Stimulated activated effector memory CD8-positive, alpha-beta T cell treated with anti-CD3 and anti-CD28 coated beads, Interleukin-12 subunit alpha, Interleukin-12 subunit beta, amount 100 ng/mL, for 72 hours (primary cell): ENCODE measurements around the gene DCST2.

Source experiments
- ATAC-seq: fragments of 150-1000 bp; cut with Tn5 transposase; 2 replicates; pipeline ENCODE4 v1.10.0; 2021
- DNase-seq, 2 donors: peaks; one replicate each; pipeline ENCODE4 v3.0.0; 2021 to 2022; ENCODE audit warnings: low spot score in 2 of 2
- H3K27ac Mint-ChIP-seq: one replicate; pipeline ENCODE4 v1.8.0; 2022; ENCODE audit warnings: mild to moderate bottlenecking, mixed read lengths
- H3K36me3 Mint-ChIP-seq: one replicate; pipeline ENCODE4 v1.8.0; 2022; ENCODE audit warnings: mild to moderate bottlenecking, mixed read lengths
- H3K4me1 Mint-ChIP-seq: one replicate; pipeline ENCODE4 v1.8.0; 2022; ENCODE audit warnings: mixed read lengths
- H3K4me3 Mint-ChIP-seq: one replicate; pipeline ENCODE4 v1.8.0; 2022; ENCODE audit warnings: mild to moderate bottlenecking, mixed read lengths
- H3K9me3 Mint-ChIP-seq: one replicate; pipeline ENCODE4 v1.8.0; 2022; ENCODE audit warnings: mixed read lengths

Gene DCST2

DNA sequence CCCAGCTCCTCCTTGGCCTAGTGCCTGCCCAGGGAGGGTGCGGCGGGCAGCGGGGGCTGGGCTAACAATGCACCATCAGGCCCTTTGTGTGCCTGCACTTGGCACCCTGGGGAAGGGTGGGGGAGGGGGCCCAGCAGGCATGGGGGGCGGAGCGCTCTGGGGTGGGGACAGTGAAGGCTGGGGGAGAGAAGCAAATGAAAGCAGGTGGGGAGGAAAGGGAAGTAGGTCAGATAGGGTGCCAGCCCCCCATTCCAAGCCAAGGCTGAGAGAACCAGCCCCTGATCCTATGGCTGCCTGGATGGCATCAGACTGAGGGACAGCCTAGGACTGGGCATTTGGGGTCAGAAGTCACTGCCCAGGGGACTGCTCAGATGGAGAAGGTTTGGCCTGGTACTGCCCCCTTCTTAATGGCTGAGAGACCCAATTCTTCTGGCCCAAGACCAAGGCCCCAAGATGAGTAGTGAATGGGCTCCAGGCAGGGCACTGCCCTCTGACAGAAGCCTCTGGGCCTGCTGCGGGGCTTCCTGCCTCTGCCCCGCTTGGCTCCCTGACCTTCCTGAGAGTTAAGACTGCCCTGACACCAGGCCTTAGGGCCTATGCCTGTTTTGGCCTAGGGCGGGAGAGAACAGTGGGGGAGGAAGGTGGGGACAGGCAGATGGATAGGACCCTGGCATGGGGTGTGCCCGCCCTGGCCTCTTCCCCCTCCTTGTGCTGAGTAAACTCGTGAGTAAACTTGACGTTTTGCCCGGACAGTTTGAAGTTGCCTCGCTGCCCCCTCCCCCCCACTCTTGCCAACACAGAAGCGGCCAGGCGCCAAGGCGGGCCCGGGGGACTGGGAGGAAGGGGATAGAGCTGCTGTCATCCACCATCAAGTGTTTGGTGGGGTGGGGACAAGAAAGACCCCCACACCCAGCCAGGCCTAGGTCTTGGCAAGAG lies 28.2 kb downstream of the DCST2 start:
- ATAC-seq (no peak), DNase-seq (no peak)
- H3K36me3 Mint-ChIP-seq = peaks cover 8% of the 10 kb centered on the region
- peak overlapping the region; percentile 93 for H3K4me3 Mint-ChIP-seq
- peaks cover 61% of the 10 kb centered on the region for H3K4me1 Mint-ChIP-seq
- H3K9me3 Mint-ChIP-seq = no peaks in the 10 kb centered on the region
- H3K27ac Mint-ChIP-seq = peak overlapping the region; percentile 91

DNA sequence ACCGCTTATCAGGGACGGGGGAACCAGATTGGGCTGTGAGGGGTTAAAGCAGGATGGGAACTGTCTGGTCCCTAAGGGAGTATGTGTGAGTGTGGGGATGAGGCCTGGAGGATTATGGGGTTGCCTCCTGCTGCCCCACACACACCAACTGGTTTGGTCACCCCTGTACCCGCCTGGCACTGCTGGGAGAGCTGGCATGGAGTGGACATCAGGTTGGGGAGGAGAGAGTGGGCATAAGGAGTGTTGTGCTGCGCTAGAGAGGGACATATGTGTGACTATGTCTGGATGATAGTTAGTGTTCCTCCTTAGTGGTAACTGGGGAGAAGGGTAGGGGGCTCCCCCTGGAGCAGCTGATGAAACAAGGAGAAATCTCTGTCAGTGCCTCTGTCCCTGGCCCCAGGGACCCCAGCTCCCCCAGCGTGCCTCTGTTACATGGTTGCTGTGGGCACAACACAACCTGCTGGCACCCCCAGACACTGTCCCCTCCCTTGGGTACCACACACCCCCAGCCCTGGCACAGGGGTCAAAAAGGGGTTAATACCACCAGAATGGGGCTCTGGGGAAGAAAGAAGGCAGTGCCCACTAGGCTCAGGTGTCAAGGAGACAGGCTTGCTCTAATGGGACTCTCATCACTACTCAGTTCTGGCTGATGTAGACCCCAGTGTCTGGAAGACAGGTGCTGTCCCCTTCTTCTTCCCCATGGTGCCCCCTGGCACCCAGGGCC lies 29.1 kb downstream of the DCST2 start:
- DNase-seq = no peak
- H3K36me3 Mint-ChIP-seq = peaks cover 17% of the 10 kb centered on the region
- H3K9me3 Mint-ChIP-seq = no peaks in the 10 kb centered on the region
- H3K4me3 Mint-ChIP-seq = peak overlapping the region; percentile 93
- no peak for ATAC-seq
- peaks cover 61% of the 10 kb centered on the region for H3K4me1 Mint-ChIP-seq
- H3K27ac Mint-ChIP-seq = peak overlapping the region; percentile 91

DNA sequence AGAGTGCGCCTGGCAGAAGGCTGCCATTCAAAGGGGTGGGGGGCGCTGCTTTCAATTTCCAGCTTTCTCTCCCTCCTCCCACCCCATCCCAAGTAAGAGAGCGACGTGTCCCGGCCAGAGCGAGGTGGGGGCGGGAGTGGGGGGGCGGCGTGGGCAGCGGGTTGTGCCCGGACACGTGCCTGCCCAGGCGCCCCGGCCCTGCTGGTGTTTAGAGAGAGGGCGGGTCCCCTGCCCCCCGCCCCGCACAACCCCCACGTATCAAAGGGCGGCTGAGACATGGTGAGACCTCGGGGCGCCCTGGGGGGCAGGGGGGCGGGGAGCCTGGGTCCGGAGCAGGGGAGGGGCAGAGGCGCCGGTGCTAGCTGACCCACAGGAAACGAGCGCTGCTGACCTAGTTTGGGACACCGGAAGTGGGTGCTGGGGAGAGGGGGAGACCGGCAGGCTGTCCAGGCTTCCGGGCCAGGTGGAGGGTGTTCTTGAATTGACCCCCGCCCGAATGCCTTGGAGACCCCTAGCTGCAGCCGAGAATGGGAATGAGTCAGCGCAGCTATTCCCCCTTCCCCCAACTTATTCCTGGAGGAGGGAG lies 29.7 kb downstream of the DCST2 start:
- peaks cover 21% of the 10 kb centered on the region for H3K36me3 Mint-ChIP-seq
- H3K4me3 Mint-ChIP-seq = peak overlapping the region; percentile 93
- DNase-seq = no peak
- H3K4me1 Mint-ChIP-seq = peaks cover 59% of the 10 kb centered on the region
- no peak for ATAC-seq
- no peaks in the 10 kb centered on the region for H3K9me3 Mint-ChIP-seq
- peak overlapping the region; percentile 91 for H3K27ac Mint-ChIP-seq

DNA sequence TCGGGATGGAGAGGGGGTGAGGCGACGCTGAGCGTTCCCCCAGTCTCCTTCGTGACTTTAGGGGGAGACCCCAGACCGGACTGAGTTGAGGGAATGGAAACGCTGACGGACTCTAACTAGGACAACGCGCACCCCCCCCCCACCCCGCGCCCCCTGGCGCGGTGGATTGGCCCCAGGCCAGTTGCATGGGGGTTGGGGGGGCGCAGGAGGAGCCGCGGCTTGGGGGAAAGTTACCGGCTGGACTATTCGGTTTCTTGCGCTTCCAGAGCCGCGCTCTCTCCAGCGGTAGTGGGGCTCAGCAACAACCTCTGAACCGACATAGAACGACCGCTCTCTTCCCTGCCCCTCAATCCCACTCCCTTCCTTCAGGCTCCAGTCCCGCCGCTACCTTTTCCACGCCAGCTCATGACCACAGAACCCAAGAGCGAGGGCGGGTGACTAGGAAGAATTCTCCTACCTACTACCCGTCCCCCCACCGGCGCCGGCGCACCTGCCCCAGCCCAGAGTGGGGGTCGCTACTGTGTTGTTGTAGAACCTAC lies 30.3 kb downstream of the DCST2 start:
- DNase-seq = no peak
- peaks cover 22% of the 10 kb centered on the region for H3K36me3 Mint-ChIP-seq
- H3K27ac Mint-ChIP-seq = peak overlapping the region; percentile 91
- peaks cover 58% of the 10 kb centered on the region for H3K4me1 Mint-ChIP-seq
- H3K9me3 Mint-ChIP-seq = no peaks in the 10 kb centered on the region
- ATAC-seq = no peak
- peak overlapping the region; percentile 93 for H3K4me3 Mint-ChIP-seq

DNA sequence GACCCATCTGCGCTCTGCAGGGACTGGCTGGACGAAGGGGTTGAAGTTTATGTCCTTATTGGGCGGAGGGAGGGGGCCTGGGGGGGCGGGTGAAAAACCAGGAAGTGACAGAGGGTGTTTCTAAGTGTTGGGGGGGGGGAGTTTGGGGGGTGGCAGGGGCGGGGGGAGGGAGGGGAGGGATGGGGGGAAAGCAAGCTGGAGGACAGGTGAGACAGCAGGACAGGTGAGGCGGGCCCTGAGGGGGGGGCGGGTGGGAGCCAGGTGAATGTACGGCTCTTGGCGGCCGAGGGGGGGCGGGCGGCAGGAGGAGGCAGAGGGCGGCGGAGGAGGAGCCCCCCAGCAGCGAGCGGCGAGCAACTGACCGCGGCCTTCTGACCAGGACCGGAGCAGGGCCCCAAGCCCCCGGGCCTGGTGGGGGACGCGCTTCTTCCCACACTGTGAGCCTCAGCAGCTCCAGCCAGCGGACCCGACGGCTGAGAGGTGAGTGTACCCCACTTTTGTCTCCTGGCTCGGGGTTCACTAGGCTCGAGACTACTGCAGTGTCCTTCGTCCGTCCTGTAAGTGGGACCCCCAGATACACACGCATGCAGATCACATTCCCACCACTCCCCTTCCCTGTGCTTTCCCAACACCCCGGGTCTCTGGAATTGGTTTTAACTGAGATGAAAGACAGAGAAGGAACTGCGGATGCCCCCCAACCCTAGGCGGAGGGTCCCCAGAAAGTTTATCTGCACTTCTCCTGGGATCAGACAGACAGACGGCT lies 30.9 kb downstream of the DCST2 start, which contains the start of gene ZBTB7B:
Gene ZBTB7B (plus strand): TSS at position 339 of the 763 bp plus-strand sequence. CDS start 11,859 bp downstream, outside the sequence.
- Mint-ChIP-seq H3K9me3 (no peaks in the 10 kb centered on the region), H3K4me3 (peak within 1 kb of the TSS; percentile 93), H3K27ac (peak within 1 kb of the TSS; percentile 91), H3K4me1 (peaks cover 59% of the 10 kb centered on the region), H3K36me3 (peaks cover 22% of the 10 kb centered on the region)
- no peak for ATAC-seq
- DNase-seq = no peak

DNA sequence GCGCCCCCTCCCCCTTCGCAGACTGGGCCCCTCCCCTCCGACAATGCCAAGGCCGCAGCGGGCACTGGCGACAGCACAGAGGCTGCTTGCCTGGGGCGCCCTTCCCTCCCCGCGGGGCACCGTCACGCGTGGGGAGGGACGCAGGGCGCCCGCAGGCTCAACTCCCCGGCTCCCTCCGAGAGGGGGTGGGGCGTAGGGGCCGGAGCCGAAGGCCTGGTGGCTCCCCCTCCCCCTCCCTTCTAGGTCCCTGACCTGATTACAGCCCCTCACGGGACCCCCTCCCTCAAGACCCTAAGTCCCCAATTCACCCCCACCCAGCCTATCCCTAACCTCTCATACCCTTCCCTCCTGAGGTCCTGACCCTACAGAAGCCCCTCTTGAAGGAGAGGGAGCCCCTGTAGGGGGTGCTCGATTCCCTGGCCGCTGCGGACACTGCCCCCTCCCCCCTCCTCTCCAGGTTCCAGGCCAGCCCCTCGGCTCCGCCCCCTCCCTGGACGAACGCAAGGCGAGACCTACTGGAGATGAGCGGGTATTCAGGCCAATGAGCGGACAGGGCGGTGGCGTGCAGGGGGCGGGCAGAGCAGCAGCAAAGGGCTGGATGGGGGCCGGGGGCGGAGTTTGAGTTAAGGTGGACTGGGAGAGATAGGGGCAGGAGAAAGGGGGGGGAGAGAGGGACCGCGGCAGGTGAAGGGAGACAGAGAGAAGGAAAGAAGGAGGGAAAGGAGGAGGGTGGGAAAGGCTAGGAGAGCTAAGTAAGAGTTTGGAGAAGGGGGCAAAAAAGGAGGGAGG lies 31.7 kb downstream of the DCST2 start:
- DNase-seq = peak; percentile 94 to 99
- peak overlapping the region; percentile 93 for H3K4me3 Mint-ChIP-seq
- H3K9me3 Mint-ChIP-seq = no peaks in the 10 kb centered on the region
- peak; percentile 81 for ATAC-seq
- peaks cover 22% of the 10 kb centered on the region for H3K36me3 Mint-ChIP-seq
- peaks cover 64% of the 10 kb centered on the region for H3K4me1 Mint-ChIP-seq
- peak overlapping the region; percentile 91 for H3K27ac Mint-ChIP-seq

DNA sequence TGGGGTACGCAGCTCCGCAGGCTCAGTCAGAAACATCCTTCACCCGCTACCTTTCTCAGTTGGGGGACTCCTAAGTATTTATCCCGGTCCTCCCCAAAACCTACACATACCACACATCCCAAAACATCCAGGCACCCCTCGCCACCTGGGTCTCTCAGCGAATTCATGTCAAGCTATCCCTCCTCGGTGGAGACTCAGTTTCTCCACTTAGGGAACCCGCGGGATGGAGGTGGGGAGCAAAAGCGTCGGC lies 32.2 kb downstream of the DCST2 start:
- Mint-ChIP-seq H3K4me1 (peaks cover 59% of the 10 kb centered on the region), H3K4me3 (peak overlapping the region; percentile 93), H3K9me3 (no peaks in the 10 kb centered on the region), H3K36me3 (peaks cover 22% of the 10 kb centered on the region), H3K27ac (peak overlapping the region; percentile 91)
- ATAC-seq (peak; percentile 48), DNase-seq (peak in 1 of 2 donors; percentile 84)

GRCh38 chr1:155000726-155001424 lies 32.7 kb downstream of the DCST2 start:
- Mint-ChIP-seq H3K4me1 (peaks cover 54% of the 10 kb centered on the region), H3K27ac (peak overlapping the region; percentile 91), H3K4me3 (peak overlapping the region; percentile 93), H3K9me3 (no peaks in the 10 kb centered on the region), H3K36me3 (peaks cover 22% of the 10 kb centered on the region)
- ATAC-seq (peak; percentile 70), DNase-seq (peak; percentile 81 to 96)

GRCh38 chr1:155000411-155000725 lies 33.2 kb downstream of the DCST2 start:
- H3K36me3 Mint-ChIP-seq = peaks cover 22% of the 10 kb centered on the region
- no peaks in the 10 kb centered on the region for H3K9me3 Mint-ChIP-seq
- H3K4me3 Mint-ChIP-seq = peak overlapping the region; percentile 93
- peaks cover 49% of the 10 kb centered on the region for H3K4me1 Mint-ChIP-seq
- no peak for ATAC-seq
- no peak for DNase-seq
- H3K27ac Mint-ChIP-seq = peak overlapping the region; percentile 91

DNA sequence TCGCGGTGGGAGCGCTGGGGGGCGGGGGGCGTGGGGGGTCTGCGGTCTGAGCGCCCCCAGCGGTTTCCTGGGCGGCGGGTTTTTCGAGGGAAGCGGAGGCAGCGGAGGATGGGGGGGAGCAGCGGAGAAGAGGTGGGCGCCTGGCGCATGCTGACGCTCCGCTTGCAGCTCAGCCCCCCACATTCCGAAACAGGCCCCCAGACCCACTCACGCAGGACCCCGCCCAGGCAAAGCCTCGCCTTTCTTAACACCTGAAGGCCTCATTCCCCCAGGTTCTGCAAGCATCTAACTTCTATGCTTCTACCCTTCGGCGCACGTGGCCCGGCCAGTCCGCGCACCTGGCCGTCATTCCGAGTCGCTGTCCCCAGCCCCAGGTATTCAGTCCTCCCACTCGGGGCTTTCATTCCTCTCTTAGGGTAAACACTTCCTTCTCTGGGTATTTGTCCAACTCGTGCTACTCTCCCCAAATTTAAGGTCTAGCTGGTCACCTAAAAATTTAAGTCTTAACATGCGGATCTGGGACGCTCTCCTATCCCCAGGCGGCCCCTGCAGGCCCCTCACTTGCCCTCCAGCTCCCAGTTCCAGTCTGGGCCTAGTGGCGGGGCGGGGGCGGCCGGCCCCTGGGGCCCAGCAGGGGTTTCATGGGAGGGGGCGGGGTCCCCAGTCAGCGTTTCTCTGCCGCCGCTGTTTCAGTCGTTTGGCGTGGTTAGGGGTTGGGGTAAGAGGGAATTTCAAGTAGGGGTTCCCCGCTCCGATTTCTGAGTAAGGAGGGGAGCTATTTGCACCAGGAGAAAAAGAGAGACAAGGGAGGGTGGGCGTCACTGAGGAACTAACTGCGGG lies 33.8 kb downstream of the DCST2 start:
- Mint-ChIP-seq H3K4me3 (peak overlapping the region; percentile 93), H3K27ac (peak overlapping the region; percentile 91), H3K4me1 (peaks cover 46% of the 10 kb centered on the region), H3K9me3 (no peaks in the 10 kb centered on the region), H3K36me3 (peaks cover 22% of the 10 kb centered on the region)
- peak; percentile 3 for ATAC-seq
- DNase-seq = peak; percentile 47 to 84

GRCh38 chr1:154998818-154999570 lies 34.6 kb downstream of the DCST2 start:
- DNase-seq (peak; percentile 56 to 86), ATAC-seq (peak; percentile 17)
- Mint-ChIP-seq H3K27ac (peak overlapping the region; percentile 91), H3K4me3 (peak overlapping the region; percentile 93), H3K9me3 (no peaks in the 10 kb centered on the region), H3K36me3 (peaks cover 17% of the 10 kb centered on the region), H3K4me1 (peaks cover 39% of the 10 kb centered on the region)

DNA sequence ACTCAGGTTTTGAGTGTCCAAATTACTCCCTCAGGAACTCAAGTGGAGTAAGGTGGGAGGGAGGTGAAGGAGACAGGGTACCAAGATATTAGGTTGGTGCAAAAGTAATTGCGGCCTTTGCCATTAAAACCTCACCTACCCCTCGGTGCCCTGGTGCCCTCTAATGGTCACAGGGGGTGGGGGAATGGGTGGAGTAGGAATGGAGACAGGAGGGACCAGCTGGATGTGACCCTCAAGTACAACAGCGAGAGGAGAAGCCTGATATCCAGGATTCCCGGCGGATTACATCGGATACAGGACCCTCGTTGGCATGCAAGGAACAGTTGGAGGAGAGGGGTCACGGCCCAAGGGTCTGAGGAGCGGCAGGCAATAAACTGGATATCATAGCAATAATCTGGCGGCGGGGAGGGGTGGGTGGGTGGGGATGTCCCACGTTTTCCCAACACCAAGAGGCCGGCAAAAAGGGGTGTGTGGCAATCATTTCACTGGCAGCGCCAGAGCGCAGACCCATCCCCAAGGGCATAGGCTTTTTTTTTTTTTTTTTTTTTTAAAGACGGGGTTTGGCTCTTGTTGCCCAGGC lies 35.3 kb downstream of the DCST2 start:
- peak overlapping the region; percentile 93 for H3K4me3 Mint-ChIP-seq
- no peak for DNase-seq
- peaks cover 16% of the 10 kb centered on the region for H3K36me3 Mint-ChIP-seq
- H3K9me3 Mint-ChIP-seq = no peaks in the 10 kb centered on the region
- ATAC-seq = no peak
- H3K4me1 Mint-ChIP-seq = peaks cover 32% of the 10 kb centered on the region
- peak overlapping the region; percentile 91 for H3K27ac Mint-ChIP-seq
